Caco-2 (cell line): ENCODE results near the gene TUBB2B. TPM values are rescaled to one million over a fixed set of nuclear protein-coding genes. Genes with fewer than 3 reads are reported as not detected.
A peak's percentile ranks its signal among the peaks of the same experiment; 100 is the strongest.

Experiments
- BruUV-seq: library from RNA; stranded (reverse); fragments of 400-500 nt; replicated peaks from 2 replicates; lab custom pipeline; 2021; lab: Mats Ljungman, UMichigan
- CTCF ChIA-PET: fragments of 300-600 bp; sonication (Branson Sonifier 250); formaldehyde crosslinking; loops from one replicate; lab custom pipeline; 2022; ENCODE audit warnings: antibody characterized with exemption; lab: Charles Lee
- POLR2A ChIA-PET: fragments of 300-600 bp; sonication (Branson Sonifier 250); formaldehyde crosslinking; loops from one replicate; lab custom pipeline; 2022; ENCODE audit warnings: antibody characterized with exemption; lab: Charles Lee
- DNase-seq, 2 experiments: peaks; one replicate each; pipeline versions ENCODE4 v3.0.0 to v3.0.0-alpha.2; 2020 to 2022
- H3K27me3 ChIP-seq: replicated peaks from 2 replicates; pipeline ENCODE4 v1.6.0; 2011; ENCODE audit warnings: low read length; ENCODE audit not compliant: control insufficient read depth, insufficient read depth
- H3K36me3 ChIP-seq: 2 replicates; pipeline ENCODE4 v1.5.1; 2011; ENCODE audit warnings: low read length; ENCODE audit not compliant: control insufficient read depth, insufficient read depth
- H3K4me1 ChIP-seq: fragments of 250-450 bp; sonication (Bioruptor Pico); 2 replicates; pipeline ENCODE4 v1.5.1; 2020; ENCODE audit warnings: mild to moderate bottlenecking
- H3K4me3 ChIP-seq: 2 replicates; pipeline ENCODE4 v1.5.1; 2011; ENCODE audit warnings: low read depth, mild to moderate bottlenecking, control low read depth, low read length
- H3K9me3 ChIP-seq: fragments of 250-450 bp; sonication (Bioruptor Pico); 2 replicates; pipeline ENCODE4 v1.5.1; 2020; ENCODE audit warnings: mild to moderate bottlenecking, moderate library complexity
- H3K27ac Mint-ChIP-seq: one replicate; pipeline ENCODE4 v1.8.0; 2022; ENCODE audit warnings: mixed read lengths; ENCODE audit not compliant: unreplicated experiment
- H3K27me3 Mint-ChIP-seq: one replicate; pipeline ENCODE4 v1.8.0; 2022; ENCODE audit warnings: mixed read lengths; ENCODE audit not compliant: insufficient read depth, unreplicated experiment
- H3K36me3 Mint-ChIP-seq: one replicate; pipeline ENCODE4 v1.8.0; 2022; ENCODE audit warnings: mild to moderate bottlenecking, mixed read lengths; ENCODE audit not compliant: insufficient read depth, unreplicated experiment
- H3K4me1 Mint-ChIP-seq: one replicate; pipeline ENCODE4 v1.8.0; 2022; ENCODE audit warnings: low read depth, mixed read lengths; ENCODE audit not compliant: unreplicated experiment
- H3K4me3 Mint-ChIP-seq: one replicate; pipeline ENCODE4 v1.8.0; 2022; ENCODE audit warnings: mild to moderate bottlenecking, moderate library complexity, mixed read lengths; ENCODE audit not compliant: unreplicated experiment
- H3K9me3 Mint-ChIP-seq: one replicate; pipeline ENCODE4 v1.8.0; 2022; ENCODE audit warnings: mixed read lengths; ENCODE audit not compliant: unreplicated experiment
- intact Hi-C: fragments of 100-400 bp; cut with micrococcal nuclease; formaldehyde crosslinking; loops from one replicate; pipeline ENCODE4 v1.10.0; 2022; ENCODE audit not compliant: unreplicated experiment
- total RNA-seq: library from RNA; stranded (reverse); gene quantifications from 2 replicates; pipeline ENCODE4 v1.2.3, GENCODE V29; 2022
- TF ChIP-seq, protein P1 (sequence below), 2 experiments: fragments of 200-600 bp in 1 of 2; IDR thresholded peaks; 1 replicate in 1 of 2; 2 replicates in 1 of 2; pipeline versions ENCODE4 v1.5.1 to v1.8.0; 2011 to 2022; ENCODE audit warnings: antibody characterized with exemption in 1 of 2, control low read depth in 1 of 2, inconsistent platforms in 1 of 2, low read depth in 1 of 2, low read length in 1 of 2, mild to moderate bottlenecking in 1 of 2, moderate library complexity in 1 of 2; ENCODE audit not compliant: insufficient read depth in 1 of 2, severe bottlenecking in 1 of 2, unreplicated experiment in 1 of 2

TUBB2B gene
- total RNA-seq, 1 experiment from 2014 or later: 150 TPM

DNA sequence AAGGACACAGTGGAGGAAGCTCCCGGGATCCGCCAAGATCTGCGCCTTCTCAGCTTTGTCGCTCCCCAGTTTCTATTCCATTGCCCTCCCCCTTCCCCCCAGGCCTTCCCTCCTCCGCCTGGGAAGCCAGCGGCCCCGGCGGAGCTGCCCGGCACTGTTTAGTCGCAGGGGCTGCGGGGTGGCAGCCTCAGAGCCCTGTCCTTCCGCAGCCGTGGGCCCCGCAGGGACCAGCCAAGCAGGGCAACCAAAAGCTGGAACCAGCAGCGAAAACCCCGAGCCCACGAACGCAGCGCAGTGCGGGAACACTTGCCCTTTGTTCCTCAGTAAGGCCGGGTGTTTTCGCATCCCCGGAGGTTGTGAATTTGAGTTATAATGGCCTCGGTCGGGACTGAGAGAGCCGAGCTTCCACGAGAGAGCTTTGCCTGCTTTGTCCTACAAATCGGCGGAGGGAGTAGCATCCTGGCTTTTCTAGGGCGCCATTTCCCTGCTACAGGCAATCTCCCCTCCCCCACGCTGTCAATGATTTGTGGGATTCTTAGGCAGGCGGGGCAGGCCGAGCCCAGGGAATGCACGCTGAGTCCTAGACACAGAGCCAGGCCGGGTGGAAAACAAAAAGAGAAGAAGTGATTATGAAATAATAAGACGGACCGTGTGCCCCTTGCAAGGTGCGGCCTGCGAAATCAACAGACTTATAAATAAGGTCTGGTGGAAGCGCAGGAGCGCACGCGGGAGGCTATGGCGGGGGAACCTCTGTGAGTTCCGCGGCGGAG, 4.0 kb upstream of the TUBB2B start:
- Mint-ChIP-seq H3K4me3 (peak overlapping the region; percentile 81), H3K36me3 (peaks cover 22% of the 10 kb centered on the region), H3K27ac (peak overlapping the region; percentile 51), H3K27me3 (peaks cover 6% of the 10 kb centered on the region), H3K9me3 (no peaks in the 10 kb centered on the region), H3K4me1 (peaks cover 7% of the 10 kb centered on the region)
- ChIA-PET POLR2A (interaction anchor here (0.5 to 1.1 kb wide), 4 partner anchors 16 to 557 kb away, joined by 3 to 7 read pairs (median 4); no protein-coding TSS in a partner anchor), CTCF (interaction anchor here (0.7 to 2.7 kb wide), 6 partner anchors 9 to 74 kb away, joined by 3 to 10 read pairs (median 3); partner anchors contain the start of gene TUBB2A)
- peak; percentile 87 to 91 for DNase-seq
- TF ChIP-seq, protein P1, sequence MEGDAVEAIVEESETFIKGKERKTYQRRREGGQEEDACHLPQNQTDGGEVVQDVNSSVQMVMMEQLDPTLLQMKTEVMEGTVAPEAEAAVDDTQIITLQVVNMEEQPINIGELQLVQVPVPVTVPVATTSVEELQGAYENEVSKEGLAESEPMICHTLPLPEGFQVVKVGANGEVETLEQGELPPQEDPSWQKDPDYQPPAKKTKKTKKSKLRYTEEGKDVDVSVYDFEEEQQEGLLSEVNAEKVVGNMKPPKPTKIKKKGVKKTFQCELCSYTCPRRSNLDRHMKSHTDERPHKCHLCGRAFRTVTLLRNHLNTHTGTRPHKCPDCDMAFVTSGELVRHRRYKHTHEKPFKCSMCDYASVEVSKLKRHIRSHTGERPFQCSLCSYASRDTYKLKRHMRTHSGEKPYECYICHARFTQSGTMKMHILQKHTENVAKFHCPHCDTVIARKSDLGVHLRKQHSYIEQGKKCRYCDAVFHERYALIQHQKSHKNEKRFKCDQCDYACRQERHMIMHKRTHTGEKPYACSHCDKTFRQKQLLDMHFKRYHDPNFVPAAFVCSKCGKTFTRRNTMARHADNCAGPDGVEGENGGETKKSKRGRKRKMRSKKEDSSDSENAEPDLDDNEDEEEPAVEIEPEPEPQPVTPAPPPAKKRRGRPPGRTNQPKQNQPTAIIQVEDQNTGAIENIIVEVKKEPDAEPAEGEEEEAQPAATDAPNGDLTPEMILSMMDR (IDR thresholded peaks at IDR 0.05; ENCODE audit: insufficient read depth in 1 of 2, low read depth in 1 of 2, low read length in 1 of 2, severe bottlenecking in 1 of 2, unreplicated experiment in 1 of 2): no peak
- BruUV-seq: no TSS peak
- Histone ChIP-seq H3K36me3 (no peaks in the 10 kb centered on the region), H3K9me3 (no peaks in the 10 kb centered on the region), H3K4me1 (peaks cover 6% of the 10 kb centered on the region), H3K27me3 (no peaks in the 10 kb centered on the region), H3K4me3 (peak overlapping the region; percentile 45)
- intact Hi-C loops: loop anchor here (1.0 kb wide), 1 partner anchor 16 kb away; no protein-coding TSS in a partner anchor

DNA sequence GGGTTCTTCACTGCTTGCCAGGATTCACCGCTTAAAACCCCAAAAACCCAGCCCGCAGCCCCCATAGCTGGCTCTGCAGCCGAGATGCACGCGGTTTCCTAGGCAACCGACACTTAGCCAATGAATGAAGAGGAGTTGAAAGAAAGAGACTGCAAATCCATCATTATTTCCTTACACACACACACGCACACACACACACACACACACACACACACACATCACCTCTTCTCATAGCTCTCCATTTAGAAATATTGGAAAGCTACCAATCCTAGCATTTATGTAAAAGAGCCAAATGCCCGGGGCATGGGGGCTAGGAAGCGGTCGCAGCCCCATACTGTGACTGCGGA, 3.4 kb upstream of the TUBB2B start:
- Mint-ChIP-seq H3K4me1 (peaks cover 7% of the 10 kb centered on the region), H3K4me3 (peak overlapping the region; percentile 81), H3K27me3 (peaks cover 6% of the 10 kb centered on the region), H3K27ac (no peak overlapping the region), H3K36me3 (peaks cover 28% of the 10 kb centered on the region), H3K9me3 (no peaks in the 10 kb centered on the region)
- Histone ChIP-seq H3K27me3 (no peaks in the 10 kb centered on the region), H3K4me3 (peak overlapping the region; percentile 45), H3K36me3 (no peaks in the 10 kb centered on the region), H3K9me3 (no peaks in the 10 kb centered on the region), H3K4me1 (peaks cover 11% of the 10 kb centered on the region)
- BruUV-seq: no TSS peak
- intact Hi-C loops: loop anchor here (1.0 kb wide), 1 partner anchor 16 kb away; no protein-coding TSS in a partner anchor
- CTCF ChIA-PET: interaction anchor here (0.7 to 2.7 kb wide), 6 partner anchors 9 to 74 kb away, joined by 3 to 10 read pairs (median 3); partner anchors contain the start of gene TUBB2A
- TF ChIP-seq, protein P1 (IDR thresholded peaks at IDR 0.05; ENCODE audit: insufficient read depth in 1 of 2, low read depth in 1 of 2, low read length in 1 of 2, severe bottlenecking in 1 of 2, unreplicated experiment in 1 of 2): no peak
- DNase-seq: peak in 1 of 2 experiments; percentile 26
- POLR2A ChIA-PET: interaction anchor here (0.5 to 1.1 kb wide), 4 partner anchors 16 to 716 kb away, joined by 3 to 7 read pairs (median 4); no protein-coding TSS in a partner anchor

DNA sequence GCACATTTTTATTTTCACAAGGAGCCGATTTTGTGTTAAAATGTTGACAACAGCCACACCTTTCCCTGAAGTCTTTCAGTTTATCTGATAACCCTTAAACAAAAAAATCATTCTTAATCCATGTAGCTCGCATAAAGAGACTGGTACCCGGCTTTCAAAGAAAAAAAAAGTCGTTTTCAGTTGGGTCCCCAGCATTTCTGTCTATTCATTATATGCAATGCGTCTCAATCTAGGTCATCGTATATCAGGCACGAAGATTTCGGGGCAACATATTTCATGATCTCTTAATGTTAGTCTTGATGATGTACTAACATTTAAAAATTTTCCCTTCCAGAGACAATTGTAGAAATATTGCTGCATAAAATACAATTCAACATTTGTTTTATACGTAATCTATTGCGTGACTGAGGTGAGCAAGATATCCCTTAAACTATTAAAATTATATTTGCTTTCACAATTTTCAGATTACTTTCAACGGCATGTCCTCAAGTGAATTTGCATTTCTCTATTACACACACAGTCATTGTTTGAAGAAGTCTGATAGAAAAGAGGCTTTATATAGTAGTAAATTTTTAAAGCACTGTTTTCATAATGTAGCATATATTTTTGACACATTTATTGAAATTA, 2.9 kb upstream of the TUBB2B start:
- BruUV-seq: no TSS peak
- no peaks in the 10 kb centered on the region for H3K9me3 Mint-ChIP-seq
- no peak for DNase-seq
- no peak overlapping the region for H3K27ac Mint-ChIP-seq
- H3K9me3 ChIP-seq: no peaks in the 10 kb centered on the region
- H3K4me1 Mint-ChIP-seq: peaks cover 7% of the 10 kb centered on the region
- peaks cover 6% of the 10 kb centered on the region for H3K27me3 Mint-ChIP-seq
- ChIA-PET CTCF (interaction anchor here (0.8 to 2.7 kb wide), 2 partner anchors 21 to 167 kb away, joined by 3 to 10 read pairs; no protein-coding TSS in a partner anchor), POLR2A (interaction anchor here (0.7 to 1.1 kb wide), 2 partner anchors 17 to 715 kb away, joined by 3 to 7 read pairs; no protein-coding TSS in a partner anchor)
- H3K4me3 Mint-ChIP-seq: peak overlapping the region; percentile 82
- no peak overlapping the region for H3K4me3 ChIP-seq
- intact Hi-C loops: no loop called here
- H3K27me3 ChIP-seq: no peaks in the 10 kb centered on the region
- no peaks in the 10 kb centered on the region for H3K36me3 ChIP-seq
- H3K4me1 ChIP-seq: peaks cover 14% of the 10 kb centered on the region
- H3K36me3 Mint-ChIP-seq: peaks cover 32% of the 10 kb centered on the region
- TF ChIP-seq, protein P1 (IDR thresholded peaks at IDR 0.05; ENCODE audit: insufficient read depth in 1 of 2, low read depth in 1 of 2, low read length in 1 of 2, severe bottlenecking in 1 of 2, unreplicated experiment in 1 of 2): no peak
